ENCODE data around the gene TBXAS1.

The TBXAS1 gene

GRCh38 chr7:140005754-140006503 lies 176.9 kb downstream of the TBXAS1 start:
- no peak for DNase-seq

- no peak for DNase-seq
Observed at GRCh38 chr7:140006600-140006999, 177.5 kb downstream of the TBXAS1 start.

GRCh38 chr7:140007051-140007690 lies 178.1 kb downstream of the TBXAS1 start:
- no peak for DNase-seq

- no peak for DNase-seq
Observed at GRCh38 chr7:140008755-140009610, 179.9 kb downstream of the TBXAS1 start.

GRCh38 chr7:140009735-140010134 lies 180.7 kb downstream of the TBXAS1 start:
- no peak for DNase-seq

GRCh38 chr7:140010194-140010895 lies 181.3 kb downstream of the TBXAS1 start:
- no peak for DNase-seq

- no peak for DNase-seq
Observed at GRCh38 chr7:140013676-140014075, 184.6 kb downstream of the TBXAS1 start.

GRCh38 chr7:140014123-140014522 lies 185.1 kb downstream of the TBXAS1 start:
- no peak for DNase-seq

- no peak for DNase-seq
Observed at GRCh38 chr7:140015471-140015970, 186.5 kb downstream of the TBXAS1 start.

- DNase-seq, result no peak
Observed at GRCh38 chr7:140016540-140016939, 187.5 kb downstream of the TBXAS1 start.

GRCh38 chr7:140017034-140017433 lies 188.0 kb downstream of the TBXAS1 start:
- no peak for DNase-seq

- DNase-seq, result no peak
Observed at GRCh38 chr7:140017543-140017942, 188.5 kb downstream of the TBXAS1 start.

GRCh38 chr7:140018125-140019043 lies 189.3 kb downstream of the TBXAS1 start:
- no peak for DNase-seq

GRCh38 chr7:140019172-140019571 lies 190.1 kb downstream of the TBXAS1 start:
- DNase-seq, result no peak

GRCh38 chr7:140019606-140020005 lies 190.5 kb downstream of the TBXAS1 start:
- DNase-seq, result no peak

- no peak for DNase-seq
Observed at GRCh38 chr7:140021603-140022002, 192.5 kb downstream of the TBXAS1 start.

GRCh38 chr7:140022582-140023211 lies 193.6 kb downstream of the TBXAS1 start:
- DNase-seq, result no peak

- DNase-seq, result no peak
Observed at GRCh38 chr7:140023728-140024127, 194.7 kb downstream of the TBXAS1 start.

GRCh38 chr7:140024585-140024984 lies 195.5 kb downstream of the TBXAS1 start:
- DNase-seq, result no peak

- DNase-seq, result no peak
Observed at GRCh38 chr7:140025241-140025640, 196.2 kb downstream of the TBXAS1 start.
